Right lobe of liver (tissue), 6 donors: ENCODE data around the gene RPL13A. TPM values are rescaled to one million over a fixed set of nuclear protein-coding genes. Genes with fewer than 3 reads are reported as not detected.
"Not testable (repeated sequence)": the region's sequence is repeated elsewhere in the genome, so short reads cannot be mapped to it uniquely, and the experiment has no call there.

Experiments used
- ATAC-seq, 4 donors: fragments of 200-7000 bp; cut with Tn5 transposase; one replicate each; pipeline ENCODE4 v1.9.1; 2020; ENCODE audit warnings: mild to moderate bottlenecking in 4 of 4, moderate library complexity in 4 of 4
- DNase-seq, 3 donors: peaks; one replicate each; pipeline ENCODE4 v3.0.0-alpha.2; 2020
- H3K27ac ChIP-seq, 3 donors: fragments of 200-600 bp; one replicate each; pipeline ENCODE4 v1.8.0; 2022
- H3K27me3 ChIP-seq, 2 donors: fragments of 200-600 bp; one replicate each; pipeline ENCODE4 v1.8.0; 2022
- H3K36me3 ChIP-seq, 4 donors: fragments of 200-600 bp; sonication (generic) in 1 of 4; one replicate each; pipeline versions ENCODE4 v1.5.1 to v1.8.0; 2017 to 2022; ENCODE audit warnings: control low read depth in 1 of 4
- H3K4me1 ChIP-seq, 4 donors: fragments of 200-600 bp; sonication (generic) in 1 of 4; one replicate each; pipeline versions ENCODE4 v1.5.1 to v1.8.0; 2017 to 2022; ENCODE audit warnings: control low read depth in 1 of 4
- H3K4me3 ChIP-seq, 3 donors: fragments of 200-600 bp; one replicate each; pipeline ENCODE4 v1.8.0; 2022
- H3K9me3 ChIP-seq, 4 donors: fragments of 200-600 bp; sonication (generic) in 1 of 4; one replicate each; pipeline versions ENCODE4 v1.5.1 to v1.8.0; 2017 to 2022; ENCODE audit warnings: control low read depth in 1 of 4
- CTCF ChIP-seq, 4 donors: fragments of 200-600 bp in 3 of 4; fragments of 450-650 bp in 1 of 4; IDR thresholded peaks; one replicate each; pipeline versions ENCODE4 v1.5.1 to v1.8.0; 2016 to 2022; ENCODE audit warnings: antibody characterized with exemption in 4 of 4, mild to moderate bottlenecking in 2 of 4
- POLR2A ChIP-seq: fragments of 450-650 bp; IDR thresholded peaks from one replicate; pipeline ENCODE4 v1.6.1; 2017; ENCODE audit warnings: antibody characterized with exemption, mild to moderate bottlenecking
- WGBS: methylation state at CpG from one replicate; pipeline ENCODE4 v1.1.6; 2018; ENCODE audit warnings: low coverage, low lambda C conversion rate; ENCODE audit not compliant: insufficient coverage; ENCODE audit errors: missing lambda C conversion rate; 5-methylcytosine and 5-hydroxymethylcytosine counted together
- intact Hi-C, 2 donors: fragments of 100-400 bp; cut with DNase I; formaldehyde crosslinking; loops; one replicate each; pipeline versions ENCODE4 v1.11.2 to v1.14.1; 2022
- total RNA-seq, 6 experiments: library from RNA; depleted of rRNA in 2 of 6; stranded (reverse); fragments of >200 nt in 2 of 6; fragmentation: NEBNext Ultra II Directional in 3 of 6; extraction: Animal tissue kit (Norgen Biotek cat#: 25700) in 3 of 6; gene quantifications; one replicate each; pipeline versions ENCODE4 v1.1.0 to v1.2.4, GENCODE V29; 2016 to 2023
- donor health status: DM: no; HTN: yes; CAD: no.
- donor health status: DM: no; HTN: no; CAD: no.
- donor health status: DM: no; HTN: no; CAD: no.
- donor health status: DM: no; HTN: yes; CAD: no.
- donor health status: DM: no; HTN: yes; CAD: no.

Gene RPL13A
- total RNA-seq, 6 experiments from 2014 or later: 675 to 992 (median 801) TPM

DNA sequence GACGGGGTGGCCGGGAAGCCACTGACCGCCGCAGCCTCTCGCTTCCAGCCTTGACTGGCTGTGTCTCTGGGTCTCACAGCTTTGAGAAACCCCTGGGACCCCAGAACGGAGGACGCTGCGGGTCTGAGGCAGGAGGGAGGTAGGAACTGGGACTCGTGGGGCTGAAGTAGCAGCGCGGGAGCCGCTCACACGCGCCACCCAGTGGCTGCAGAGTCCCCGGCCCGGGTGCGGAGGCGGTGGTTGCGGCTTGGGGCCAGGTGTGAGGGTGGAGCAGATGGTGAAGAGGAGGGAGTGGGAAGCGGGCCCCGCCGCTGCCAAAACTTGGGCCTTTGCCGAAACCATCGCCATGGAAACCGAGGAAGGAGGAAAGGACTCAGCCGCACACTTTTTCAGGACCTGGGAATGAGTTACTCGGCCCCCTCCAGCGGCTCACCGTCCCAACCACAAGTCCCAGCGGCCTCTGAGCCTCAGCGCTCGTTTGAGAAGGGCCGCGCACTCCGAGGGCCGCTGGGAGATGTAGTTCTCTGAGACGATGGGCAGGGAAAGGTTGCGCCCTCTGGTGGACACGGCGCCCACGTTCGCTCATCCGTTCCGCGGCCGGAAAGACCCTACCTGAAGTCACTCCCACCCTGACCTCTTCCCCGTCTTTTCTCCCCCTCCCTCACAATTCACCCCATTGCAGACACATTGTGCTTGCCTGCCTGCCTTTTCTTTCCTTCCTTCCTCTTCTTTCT is 43.9 kb upstream of the RPL13A start:
- Histone ChIP-seq H3K4me1 (no peaks in the 10 kb centered on the region), H3K27ac (peak overlapping the region; percentile 2 to 40 (median 35)), H3K4me3 (peak overlapping the region; percentile 70 to 80 (median 76)), H3K9me3 (no peaks in the 10 kb centered on the region), H3K27me3 (no peaks in the 10 kb centered on the region), H3K36me3 (peaks cover 0 to 3% (median 2%) of the 10 kb centered on the region in 4 donors)
- TF ChIP-seq CTCF (IDR thresholded peaks at IDR 0.05): peak; percentile 73 to 83 (median 77)
- TF ChIP-seq POLR2A: peak; percentile 13
- ATAC-seq (peak; percentile 79 to 93 (median 88)), DNase-seq (peak; percentile 94)
- intact Hi-C loops: loop anchor here in 1 of 2 donors (2.0 kb wide), 1 partner anchor 51 kb away; no protein-coding TSS in a partner anchor
- WGBS: 0% methylated on average over 17 of the region's 47 CpGs

DNA sequence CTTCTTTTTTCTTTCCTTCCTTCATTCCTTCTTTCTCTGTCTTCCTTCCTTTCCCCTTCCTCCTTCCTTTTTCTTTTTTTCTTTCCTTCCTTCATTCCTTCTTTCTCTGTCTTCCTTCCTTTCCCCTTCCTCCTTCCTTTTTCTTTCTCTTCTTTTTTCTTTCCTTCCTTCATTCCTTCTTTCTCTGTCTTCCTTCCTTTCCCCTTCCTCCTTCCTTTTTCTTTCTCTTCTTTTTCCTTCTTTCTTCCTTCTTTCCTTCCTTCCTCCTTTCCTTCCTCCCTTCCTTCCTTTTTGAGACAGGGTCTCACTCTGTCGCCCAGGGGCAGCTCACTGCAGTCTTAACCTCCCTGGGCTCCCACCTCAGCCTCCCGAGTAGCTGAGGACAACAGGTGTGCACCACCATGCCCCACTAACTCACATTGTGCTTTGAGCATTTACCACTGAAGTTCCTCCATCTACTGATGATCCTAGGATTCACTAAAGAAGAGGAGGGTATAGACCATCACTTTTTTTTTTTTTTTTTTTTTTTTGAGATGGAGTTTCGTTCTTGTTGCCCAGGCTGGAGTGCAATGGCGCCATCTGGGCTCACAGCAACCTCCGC is 43.2 kb upstream of the RPL13A start:
- H3K9me3 ChIP-seq, intact Hi-C loops, H3K4me1 ChIP-seq, H3K27ac ChIP-seq, DNase-seq, H3K27me3 ChIP-seq, H3K4me3 ChIP-seq, ATAC-seq, H3K36me3 ChIP-seq: not testable (repeated sequence)
- WGBS: 63% methylated on average over 4 of the region's 5 CpGs

- Histone ChIP-seq H3K27ac (no peak overlapping the region), H3K9me3 (no peaks in the 10 kb centered on the region), H3K4me3 (no peak overlapping the region), H3K36me3 (peaks cover 0 to 3% (median 2%) of the 10 kb centered on the region in 4 donors), H3K4me1 (peaks cover 0 to 8% (median 0%) of the 10 kb centered on the region in 4 donors), H3K27me3 (no peaks in the 10 kb centered on the region)
- intact Hi-C loops: no loop called here
- TF ChIP-seq POLR2A: no peak
- no peak for TF ChIP-seq CTCF (IDR thresholded peaks at IDR 0.05)
- WGBS: 88% methylated on average over 1 of the region's 3 CpGs
- ATAC-seq (no peak), DNase-seq (no peak)
Observed at GRCh38 chr19:49445997-49446396, 41.4 kb upstream of the RPL13A start.

DNA sequence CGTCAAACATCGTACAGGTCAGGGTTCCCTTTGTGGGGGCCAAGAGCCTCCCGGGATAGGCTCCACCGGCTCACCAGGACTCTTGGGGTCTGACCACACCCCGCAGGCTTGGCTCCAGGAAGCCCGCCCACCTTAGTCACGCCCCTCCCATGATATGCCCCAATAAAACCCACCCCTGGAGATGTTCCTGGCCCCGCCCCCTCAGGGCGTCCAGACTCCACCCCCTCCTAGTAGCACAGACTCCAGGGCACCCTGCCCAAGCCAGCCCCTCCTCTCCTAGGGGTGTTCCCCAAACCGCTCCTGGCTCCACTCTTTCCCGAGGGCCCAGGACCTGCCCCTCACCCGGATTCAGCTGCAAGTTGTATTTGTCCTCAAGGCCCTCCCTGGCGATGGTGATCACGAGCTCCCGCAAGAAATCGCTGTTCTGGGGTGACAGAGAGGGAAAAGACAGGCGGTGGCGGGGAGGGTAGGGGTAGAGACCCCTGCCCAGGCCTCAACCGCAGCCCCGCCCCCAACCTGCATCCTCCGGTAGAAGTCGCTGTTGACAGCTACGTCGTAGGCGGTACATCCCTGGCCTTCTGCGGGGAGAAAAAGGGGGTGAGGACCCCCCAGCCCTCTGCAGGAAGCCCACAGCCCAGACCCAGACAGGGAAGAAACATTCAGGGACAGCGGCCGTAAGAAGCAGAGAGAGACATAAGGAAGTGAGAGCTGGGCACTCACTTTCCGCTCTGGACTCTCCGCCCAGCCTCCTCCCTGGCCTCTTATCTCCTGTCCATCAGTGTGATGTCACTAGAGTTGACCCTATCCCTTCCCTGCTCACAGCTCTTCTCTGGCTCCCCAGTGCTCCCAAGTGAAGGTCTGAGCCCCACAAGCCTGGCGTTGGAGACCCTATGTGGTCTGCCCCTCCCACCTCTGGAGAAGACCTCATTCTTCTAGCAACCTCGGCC is 39.6 kb upstream of the RPL13A start:
- Histone ChIP-seq H3K36me3 (peaks cover 0 to 3% (median 2%) of the 10 kb centered on the region in 4 donors), H3K4me1 (peaks cover 0 to 10% (median 0%) of the 10 kb centered on the region in 4 donors), H3K4me3 (no peak overlapping the region), H3K9me3 (no peaks in the 10 kb centered on the region), H3K27ac (no peak overlapping the region), H3K27me3 (no peaks in the 10 kb centered on the region)
- DNase-seq (peak in 1 of 3 donors; percentile 54), ATAC-seq (no peak)
- 93% methylated on average over 14 of the region's 32 CpGs for WGBS
- intact Hi-C loops: no loop called here
- TF ChIP-seq CTCF (IDR thresholded peaks at IDR 0.05) (no peak), POLR2A (no peak)
